GM18502 (cell line): ENCODE data around the gene HEPH.
A peak's percentile ranks its signal among the peaks of the same experiment; 100 is the strongest.
"Not testable (repeated sequence)": the region's sequence is repeated elsewhere in the genome, so short reads cannot be mapped to it uniquely, and the experiment has no call there.

Experiments
- ATAC-seq: cut with Tn5 transposase; IDR thresholded peaks from one replicate; pipeline ENCODE4 v1.9.1; 2021; ENCODE audit warnings: mild to moderate bottlenecking; ENCODE audit not compliant: unreplicated experiment, poor library complexity

HEPH gene, protein sequence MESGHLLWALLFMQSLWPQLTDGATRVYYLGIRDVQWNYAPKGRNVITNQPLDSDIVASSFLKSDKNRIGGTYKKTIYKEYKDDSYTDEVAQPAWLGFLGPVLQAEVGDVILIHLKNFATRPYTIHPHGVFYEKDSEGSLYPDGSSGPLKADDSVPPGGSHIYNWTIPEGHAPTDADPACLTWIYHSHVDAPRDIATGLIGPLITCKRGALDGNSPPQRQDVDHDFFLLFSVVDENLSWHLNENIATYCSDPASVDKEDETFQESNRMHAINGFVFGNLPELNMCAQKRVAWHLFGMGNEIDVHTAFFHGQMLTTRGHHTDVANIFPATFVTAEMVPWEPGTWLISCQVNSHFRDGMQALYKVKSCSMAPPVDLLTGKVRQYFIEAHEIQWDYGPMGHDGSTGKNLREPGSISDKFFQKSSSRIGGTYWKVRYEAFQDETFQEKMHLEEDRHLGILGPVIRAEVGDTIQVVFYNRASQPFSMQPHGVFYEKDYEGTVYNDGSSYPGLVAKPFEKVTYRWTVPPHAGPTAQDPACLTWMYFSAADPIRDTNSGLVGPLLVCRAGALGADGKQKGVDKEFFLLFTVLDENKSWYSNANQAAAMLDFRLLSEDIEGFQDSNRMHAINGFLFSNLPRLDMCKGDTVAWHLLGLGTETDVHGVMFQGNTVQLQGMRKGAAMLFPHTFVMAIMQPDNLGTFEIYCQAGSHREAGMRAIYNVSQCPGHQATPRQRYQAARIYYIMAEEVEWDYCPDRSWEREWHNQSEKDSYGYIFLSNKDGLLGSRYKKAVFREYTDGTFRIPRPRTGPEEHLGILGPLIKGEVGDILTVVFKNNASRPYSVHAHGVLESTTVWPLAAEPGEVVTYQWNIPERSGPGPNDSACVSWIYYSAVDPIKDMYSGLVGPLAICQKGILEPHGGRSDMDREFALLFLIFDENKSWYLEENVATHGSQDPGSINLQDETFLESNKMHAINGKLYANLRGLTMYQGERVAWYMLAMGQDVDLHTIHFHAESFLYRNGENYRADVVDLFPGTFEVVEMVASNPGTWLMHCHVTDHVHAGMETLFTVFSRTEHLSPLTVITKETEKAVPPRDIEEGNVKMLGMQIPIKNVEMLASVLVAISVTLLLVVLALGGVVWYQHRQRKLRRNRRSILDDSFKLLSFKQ

GRCh38 chrX:66163849-66164411, at the start of gene HEPH:
Gene HEPH (plus strand): TSS chrX:66164247. CDS start chrX:66170571, 6,324 bp downstream.
- ATAC-seq: peak; percentile 72

DNA sequence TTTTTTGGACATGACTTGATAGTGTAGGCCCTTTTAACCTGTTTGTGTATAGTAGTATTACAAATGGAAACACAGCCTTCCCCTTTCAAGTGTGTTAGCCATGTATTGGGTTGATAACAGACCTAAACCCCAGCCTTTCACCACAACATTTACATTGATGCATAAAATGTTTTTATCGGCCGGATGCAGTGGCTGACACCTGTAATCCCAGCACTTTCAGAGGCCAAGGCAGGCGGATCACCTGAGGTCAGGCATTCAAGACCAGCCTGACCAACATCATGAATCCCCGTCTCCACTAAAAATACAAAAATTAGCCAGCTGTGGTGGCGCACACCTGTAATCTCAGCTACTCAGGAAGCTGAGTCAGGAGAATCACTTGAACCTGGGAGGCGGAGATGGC, 45.3 kb upstream of the HEPH start:
- not testable (repeated sequence) for ATAC-seq

DNA sequence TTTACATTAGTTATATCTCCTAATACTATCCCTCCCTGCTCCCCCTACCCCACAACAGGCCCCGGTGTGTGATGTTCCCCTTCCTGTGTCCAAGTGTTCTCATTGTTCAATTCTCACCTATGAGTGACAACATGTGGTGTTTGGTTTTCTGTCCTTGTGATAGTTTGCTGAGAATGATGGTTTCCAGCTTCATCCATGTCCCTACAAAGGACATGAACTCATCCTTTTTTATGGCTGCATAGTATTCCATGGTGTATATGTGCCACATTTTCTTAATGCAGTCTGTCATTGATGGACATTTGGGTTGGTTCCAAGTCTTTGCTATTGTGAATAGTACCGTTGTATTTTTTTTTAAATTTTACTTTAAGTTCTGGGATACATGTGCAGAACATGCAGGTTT, 42.7 kb upstream of the HEPH start:
- ATAC-seq: not testable (repeated sequence)

DNA sequence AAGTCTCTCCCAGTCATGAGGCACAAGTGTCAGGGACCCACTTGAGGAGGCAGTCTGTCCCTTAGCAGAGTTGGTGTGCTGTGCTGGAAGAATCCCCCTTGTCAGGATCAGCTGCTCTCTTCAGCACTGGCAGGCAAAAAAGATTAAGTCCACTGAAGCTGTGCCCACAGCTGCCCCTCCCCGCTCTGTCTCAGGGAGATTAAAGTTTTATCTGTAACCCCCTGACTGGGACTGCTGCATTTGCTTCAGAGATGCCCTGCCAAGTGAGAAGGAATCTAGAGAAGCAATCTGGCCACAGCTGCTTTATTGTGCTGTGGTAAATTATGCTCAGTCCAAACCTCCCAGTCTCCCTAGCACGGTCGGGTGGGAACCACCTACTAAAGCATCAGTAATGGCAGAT, 37.4 kb upstream of the HEPH start:
- no peak for ATAC-seq

- peak; percentile 59 for ATAC-seq
These were observed 33.6 kb upstream of the HEPH start for GRCh38 chrX:66130469-66130868.

- ATAC-seq: not testable (repeated sequence)
These were observed 28.8 kb upstream of the HEPH start for GRCh38 chrX:66135284-66135683.

- ATAC-seq: no peak
These were observed 21.7 kb upstream of the HEPH start for GRCh38 chrX:66142351-66142750.

GRCh38 chrX:66144258-66144657, 19.8 kb upstream of the HEPH start:
- ATAC-seq: no peak

DNA sequence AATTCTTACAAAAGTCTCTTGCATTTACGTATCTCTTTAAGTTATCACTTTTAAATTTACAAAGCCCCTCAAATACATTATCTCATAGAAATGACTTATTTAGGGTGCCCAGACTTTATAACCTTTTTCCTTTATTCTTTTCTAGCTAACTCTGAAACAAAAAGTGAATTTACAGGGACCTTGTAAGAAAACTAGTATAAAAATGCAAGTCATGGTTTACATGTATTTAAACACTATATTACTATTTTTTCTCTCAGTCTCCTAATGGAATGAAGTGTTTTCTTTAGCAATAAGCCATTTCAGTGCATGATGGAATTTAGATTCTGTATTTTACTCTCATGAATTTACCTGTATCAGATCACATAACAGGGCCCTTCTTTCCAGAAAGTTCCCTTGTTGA, 14.5 kb upstream of the HEPH start:
- no peak for ATAC-seq

DNA sequence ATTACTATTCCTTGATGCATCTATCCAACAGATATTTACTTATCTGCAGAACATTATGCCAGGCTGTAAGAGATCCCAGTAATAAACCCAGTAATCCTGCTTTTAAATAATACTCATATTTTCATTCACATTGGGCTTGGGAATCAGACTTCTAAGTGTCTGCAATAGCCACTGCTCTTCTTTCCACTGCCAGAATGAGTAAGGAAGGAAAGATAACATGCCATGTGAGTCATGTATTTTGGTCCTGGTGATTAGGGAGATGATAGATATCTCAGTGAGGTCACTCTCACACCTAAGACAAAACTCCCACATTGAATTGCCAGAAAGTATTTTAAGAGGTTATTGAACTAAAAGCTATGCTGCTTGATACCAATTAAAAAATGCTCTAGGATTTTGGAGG, 13.9 kb upstream of the HEPH start:
- no peak for ATAC-seq

GRCh38 chrX:66162331-66162822, 1.7 kb upstream of the HEPH start:
- ATAC-seq: peak; percentile 61

DNA sequence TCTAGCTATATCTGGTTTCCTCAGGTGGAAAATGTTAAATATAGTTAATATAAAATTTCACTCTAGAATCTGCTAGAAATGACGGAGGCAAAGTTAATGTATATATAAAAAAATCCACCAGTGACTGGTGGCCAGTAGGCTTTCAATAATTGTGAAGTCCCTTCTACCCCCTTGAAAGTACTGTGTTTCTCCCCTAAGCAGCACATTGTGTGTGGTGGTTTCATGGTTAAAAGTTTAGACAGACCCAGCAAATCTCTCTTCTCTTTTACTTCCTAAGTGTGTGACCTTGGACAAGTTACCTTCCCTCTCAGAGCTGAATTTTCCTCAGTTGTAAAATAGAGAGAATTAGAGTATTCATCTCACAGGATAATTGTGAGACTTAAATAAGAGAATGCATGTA, 600 bp upstream of the HEPH start:
- peak; percentile 49 for ATAC-seq

DNA sequence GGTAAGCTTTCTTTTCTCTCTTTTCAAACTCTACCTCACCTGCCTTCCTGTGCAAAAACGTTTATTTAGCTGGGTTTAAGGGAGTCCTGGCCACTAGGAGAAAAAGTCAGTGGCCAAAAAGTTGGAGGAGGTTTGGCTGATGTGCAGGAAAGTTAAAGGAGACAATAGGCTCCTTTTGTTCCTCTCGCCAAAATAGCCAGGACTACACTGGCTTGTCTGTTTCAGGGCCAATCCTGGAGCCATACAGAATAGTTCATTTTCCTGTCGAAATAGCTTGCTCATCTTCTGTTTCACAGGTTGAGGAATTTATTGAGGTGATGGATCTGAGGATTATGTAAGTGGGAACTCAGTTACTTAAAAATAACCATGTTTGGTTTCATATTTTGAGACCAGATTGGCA, 423 bp downstream of the HEPH start:
- ATAC-seq: no peak

DNA sequence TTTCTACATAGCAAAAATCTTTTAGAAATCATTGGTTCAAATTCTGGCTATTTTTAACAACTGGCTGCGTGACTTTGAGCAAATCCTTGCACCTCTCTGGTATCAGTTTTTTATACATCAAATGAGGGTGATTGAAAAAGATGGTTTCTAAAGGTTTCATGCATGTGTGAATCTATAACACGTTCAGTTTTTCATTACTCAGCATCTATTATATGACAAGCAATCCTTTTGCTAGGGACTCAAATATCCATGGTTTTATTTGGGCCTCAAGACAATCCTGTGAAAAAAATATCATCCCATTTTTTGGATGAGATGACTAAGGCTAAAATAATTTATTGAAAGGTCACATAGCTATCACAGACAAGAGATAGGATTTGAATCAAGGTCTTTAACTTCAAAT, 884 bp downstream of the HEPH start:
- ATAC-seq: no peak

- ATAC-seq: no peak
These were observed 2.6 kb downstream of the HEPH start for GRCh38 chrX:66166671-66167070.

DNA sequence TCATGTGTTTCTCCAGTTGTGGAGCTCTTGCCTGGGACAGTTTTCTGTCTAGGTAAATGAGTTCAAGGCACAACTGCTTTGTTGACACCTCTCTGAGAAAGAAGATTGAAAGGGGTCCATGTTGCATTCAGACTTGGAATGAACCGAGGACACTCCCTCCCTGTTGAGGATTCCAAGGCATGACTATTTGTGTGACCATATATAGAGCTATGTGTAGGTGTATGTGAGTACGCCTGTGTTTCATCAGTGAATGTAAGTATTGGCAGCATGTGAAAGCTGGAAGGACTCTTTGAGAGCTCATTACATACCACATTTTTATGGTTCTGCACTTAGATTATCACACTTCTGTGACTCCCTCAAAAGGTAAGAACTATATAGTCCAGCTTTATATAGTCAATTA, 3.4 kb downstream of the HEPH start:
- ATAC-seq: no peak

- ATAC-seq: no peak
These were observed 12.1 kb downstream of the HEPH start for GRCh38 chrX:66176134-66176533.

GRCh38 chrX:66191563-66191962, 27.5 kb downstream of the HEPH start:
- ATAC-seq: no peak

DNA sequence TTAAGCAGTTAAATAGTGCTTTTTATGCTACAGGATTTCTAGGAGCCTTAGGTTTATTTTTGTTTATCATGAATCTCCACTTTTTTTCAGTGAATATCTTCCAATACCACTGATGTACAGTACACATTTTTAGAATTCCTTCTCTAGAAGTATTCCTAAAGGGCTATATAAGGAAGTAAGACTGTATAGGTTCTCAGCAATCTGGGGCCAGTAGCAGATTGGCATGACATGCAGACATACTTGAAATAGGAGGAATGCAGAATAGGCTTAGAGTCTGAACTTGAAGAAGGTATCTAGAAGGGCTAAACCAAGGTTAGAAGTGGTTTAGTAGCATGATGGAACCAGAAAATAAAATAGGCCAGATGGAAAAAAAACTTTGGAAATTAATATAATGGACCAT, 29.8 kb downstream of the HEPH start:
- no peak for ATAC-seq

GRCh38 chrX:66200050-66200664, 36.1 kb downstream of the HEPH start:
- ATAC-seq: peak; percentile 67
